Testis (tissue), 3 donors: Measurements from ENCODE around the gene RPS21. TPM values are rescaled to one million over a fixed set of nuclear protein-coding genes. Genes with fewer than 3 reads are reported as not detected.
A peak's percentile ranks its signal among the peaks of the same experiment; 100 is the strongest.

ENCODE experiments used
- DNase-seq: peaks from one replicate; pipeline ENCODE4 v3.0.0-alpha.2; 2019
- H3K27ac ChIP-seq, 2 donors: fragments of 200-600 bp; sonication (generic); one replicate each; pipeline ENCODE4 v1.5.1; 2019
- H3K27me3 ChIP-seq: fragments of 200-600 bp; sonication (generic); one replicate; pipeline ENCODE4 v1.5.1; 2019
- H3K36me3 ChIP-seq: fragments of 200-600 bp; sonication (generic); one replicate; pipeline ENCODE4 v1.5.1; 2017; ENCODE audit warnings: low read depth; ENCODE audit errors: missing control alignments
- H3K4me1 ChIP-seq: fragments of 200-600 bp; sonication (generic); one replicate; pipeline ENCODE4 v1.5.1; 2019
- H3K4me3 ChIP-seq, 2 donors: fragments of 200-600 bp; sonication (generic); one replicate each; pipeline ENCODE4 v1.5.1; 2017 to 2019
- H3K9me3 ChIP-seq: fragments of 200-600 bp; sonication (generic); one replicate; pipeline ENCODE4 v1.5.1; 2017
- CTCF ChIP-seq, 3 experiments: fragments of 450-650 bp in 2 of 3; fragments of 200-600 bp in 1 of 3; sonication (generic) in 1 of 3; IDR thresholded peaks; one replicate each; pipeline ENCODE4 v1.5.1; 2016 to 2019; ENCODE audit warnings: antibody characterized with exemption in 3 of 3, mild to moderate bottlenecking in 2 of 3, moderate library complexity in 1 of 3
- POLR2A ChIP-seq: fragments of 450-650 bp; IDR thresholded peaks from one replicate; pipeline ENCODE4 v1.6.1; 2017; ENCODE audit warnings: antibody characterized with exemption, mild to moderate bottlenecking, moderate library complexity
- WGBS, 2 donors: methylation state at CpG; one replicate each; pipeline ENCODE4 v1.1.5; 2018; 5-methylcytosine and 5-hydroxymethylcytosine counted together
- intact Hi-C: fragments of 100-400 bp; cut with DNase I; formaldehyde crosslinking; loops from one replicate; pipeline ENCODE4 v1.15.1; 2023; ENCODE audit warnings: low total_unique reads
- polyA plus RNA-seq: library from polyadenylated mRNA; stranded (reverse); fragments of 350-450 nt; fragmentation: Illumina TruSeq; extraction: RNeasy Lipid Tissue Mini Kit (QIAGEN cat#74804); gene quantifications from one replicate; pipeline ENCODE4 v1.2.3, GENCODE V29; 2014; ENCODE audit warnings: low read depth, low replicate concordance; ENCODE audit not compliant: insufficient read depth
- total RNA-seq, 2 donors: library from RNA; depleted of rRNA; stranded (reverse); fragments of >200 nt; gene quantifications; one replicate each; pipeline ENCODE4 v1.2.3, GENCODE V29; 2016

Gene RPS21
- total and polyA plus RNA-seq, 3 donors from 2014 or later, result 548 to 1,387 (median 1,052) TPM

GRCh38 chr20:62353289-62354030 lies 33.4 kb upstream of the RPS21 start:
- no peak for TF ChIP-seq POLR2A
- no peak for TF ChIP-seq CTCF (IDR thresholded peaks at IDR 0.05)
- Histone ChIP-seq H3K27ac (no peak overlapping the region), H3K36me3 (no peaks in the 10 kb centered on the region), H3K27me3 (no peaks in the 10 kb centered on the region), H3K4me3 (no peak overlapping the region), H3K4me1 (peaks cover 48% of the 10 kb centered on the region), H3K9me3 (no peaks in the 10 kb centered on the region)
- DNase-seq, result no peak
- 92% methylated on average over 16 of the region's 16 CpGs; no CpG with 5 or more reads in 1 of the 2 donors for WGBS, 2 donors
- intact Hi-C loops, result no loop called here

GRCh38 chr20:62354031-62354808 lies 32.7 kb upstream of the RPS21 start:
- Histone ChIP-seq H3K4me3 (no peak overlapping the region), H3K36me3 (no peaks in the 10 kb centered on the region), H3K27ac (peak overlapping the region in 1 of 2 donors; percentile 66), H3K4me1 (peaks cover 52% of the 10 kb centered on the region), H3K27me3 (no peaks in the 10 kb centered on the region), H3K9me3 (no peaks in the 10 kb centered on the region)
- WGBS, 2 donors, result 78 to 84% methylated on average over 5 to 14 of the region's 14 CpGs
- TF ChIP-seq POLR2A (no peak), CTCF (IDR thresholded peaks at IDR 0.05) (no peak)
- DNase-seq, result no peak
- intact Hi-C loops, result no loop called here

GRCh38 chr20:62354811-62355341 lies 32.0 kb upstream of the RPS21 start:
- Histone ChIP-seq H3K36me3 (no peaks in the 10 kb centered on the region), H3K27ac (peak overlapping the region; percentile 66 to 80), H3K27me3 (no peaks in the 10 kb centered on the region), H3K4me3 (no peak overlapping the region), H3K4me1 (peaks cover 52% of the 10 kb centered on the region), H3K9me3 (no peaks in the 10 kb centered on the region)
- intact Hi-C loops, result no loop called here
- 67 to 70% methylated on average over 4 to 16 of the region's 16 CpGs for WGBS, 2 donors
- no peak for TF ChIP-seq POLR2A
- no peak for TF ChIP-seq CTCF (IDR thresholded peaks at IDR 0.05)
- DNase-seq, result no peak

- TF ChIP-seq CTCF (IDR thresholded peaks at IDR 0.05), result no peak
- TF ChIP-seq POLR2A, result no peak
- DNase-seq, result peak; percentile 59
- Histone ChIP-seq H3K27me3 (no peaks in the 10 kb centered on the region), H3K27ac (peak overlapping the region; percentile 66 to 80), H3K4me3 (no peak overlapping the region), H3K4me1 (peaks cover 52% of the 10 kb centered on the region), H3K9me3 (no peaks in the 10 kb centered on the region), H3K36me3 (no peaks in the 10 kb centered on the region)
- intact Hi-C loops, result no loop called here
- WGBS, 2 donors, result 23 to 60% methylated on average over 1 to 11 of the region's 11 CpGs
Observed at GRCh38 chr20:62355516-62355877, 31.4 kb upstream of the RPS21 start.
